Lower leg skin (tissue), 3 donors: ENCODE results near the gene SLC38A10.

Source experiments
- CTCF ChIP-seq, 3 donors: fragments of 450-650 bp; IDR thresholded peaks; one replicate each; pipeline ENCODE4 v1.5.1; 2016; ENCODE audit warnings: antibody characterized with exemption in 3 of 3, mild to moderate bottlenecking in 3 of 3, moderate library complexity in 2 of 3
- POLR2A ChIP-seq, 2 donors: fragments of 450-650 bp; IDR thresholded peaks; one replicate each; pipeline ENCODE4 v1.6.1; 2016 to 2017; ENCODE audit warnings: antibody characterized with exemption in 2 of 2, mild to moderate bottlenecking in 1 of 2, moderate library complexity in 1 of 2

DNA sequence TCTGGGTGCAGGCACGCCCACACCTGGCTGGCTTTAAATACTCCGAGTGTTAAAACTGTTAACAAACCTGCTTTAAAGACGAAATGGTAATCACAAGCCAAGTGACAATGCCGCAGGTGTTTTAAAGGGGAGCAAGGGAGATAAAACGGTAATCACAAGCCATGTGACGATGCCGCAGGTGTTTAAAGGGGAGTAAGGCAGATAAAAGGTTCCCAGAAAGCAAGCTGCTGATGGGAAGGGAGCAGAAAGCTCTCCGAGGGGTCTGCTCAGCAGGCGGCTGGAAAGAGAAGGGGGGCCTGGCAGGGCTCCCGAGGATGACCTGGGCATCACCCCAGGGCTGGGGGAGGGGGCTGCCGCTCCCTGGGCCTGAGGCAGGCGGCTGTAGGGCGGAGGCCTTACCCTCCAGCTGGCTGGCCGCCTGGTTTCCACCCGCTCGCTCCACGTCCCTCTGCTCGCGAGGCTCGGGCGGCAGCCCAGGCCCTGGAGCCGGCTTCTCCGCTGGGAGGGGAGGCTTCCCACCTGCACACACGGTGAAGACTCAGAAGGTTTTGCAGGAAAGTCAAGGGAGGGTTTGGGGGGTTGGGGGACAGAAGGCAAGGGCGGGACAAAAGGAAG, 43.9 kb downstream of the SLC38A10 start:
- TF ChIP-seq CTCF (IDR thresholded peaks at IDR 0.05) (no peak), POLR2A (IDR thresholded peaks at IDR 0.05) (no peak)
